RCC 7860 (cell line): Measurements from ENCODE around the gene RNU2-1.
"Not testable (repeated sequence)": the region's sequence is repeated elsewhere in the genome, so short reads cannot be mapped to it uniquely, and the experiment has no call there.

Experiments used
- DNase-seq: peaks from one replicate; pipeline ENCODE4 v3.0.0-alpha.2; 2015; ENCODE audit warnings: low spot score
- FAIRE-seq: peaks from 2 replicates; lab custom pipeline; 2012; peaks lifted over from hg19 to GRCh38; lab: Jason Lieb, UNC

Gene RNU2-1

DNA sequence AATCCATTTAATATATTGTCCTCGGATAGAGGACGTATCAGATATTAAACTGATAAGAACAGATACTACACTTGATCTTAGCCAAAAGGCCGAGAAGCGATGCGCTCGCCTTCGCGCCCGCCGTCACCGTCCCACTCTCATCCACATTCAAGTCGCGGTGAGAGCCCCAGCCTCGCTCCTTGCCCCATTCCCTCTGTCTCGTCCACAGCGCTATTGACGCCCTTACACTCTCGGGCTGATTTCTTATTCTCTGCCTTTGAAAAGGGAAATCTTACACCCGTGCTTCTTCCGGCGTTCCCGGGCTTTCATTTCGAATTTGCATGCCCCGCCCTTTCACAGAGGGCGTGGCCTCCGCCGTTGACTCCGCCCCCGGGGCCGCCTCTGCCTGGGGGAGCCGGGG, at the start of gene RNU2-1:
RNU2-1 (minus strand) TSS at position 101 of the 400 bp plus-strand sequence.
- not testable (repeated sequence) for FAIRE-seq, DNase-seq

DNA sequence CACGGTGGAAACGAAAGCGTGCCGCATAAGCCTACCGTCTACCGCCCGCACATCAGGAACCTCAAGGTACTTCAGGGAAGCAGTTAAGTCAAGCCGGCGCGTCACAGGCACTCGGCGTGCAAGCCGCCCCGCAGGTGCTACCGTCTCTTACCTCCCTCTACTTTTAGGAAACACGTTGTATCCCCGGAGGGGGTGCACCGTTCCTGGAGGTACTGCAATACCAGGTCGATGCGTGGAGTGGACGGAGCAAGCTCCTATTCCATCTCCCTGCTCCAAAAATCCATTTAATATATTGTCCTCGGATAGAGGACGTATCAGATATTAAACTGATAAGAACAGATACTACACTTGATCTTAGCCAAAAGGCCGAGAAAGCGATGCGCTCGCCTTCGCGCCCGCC, 39.1 kb upstream of the RNU2-1 start:
- not testable (repeated sequence) for DNase-seq, FAIRE-seq

DNA sequence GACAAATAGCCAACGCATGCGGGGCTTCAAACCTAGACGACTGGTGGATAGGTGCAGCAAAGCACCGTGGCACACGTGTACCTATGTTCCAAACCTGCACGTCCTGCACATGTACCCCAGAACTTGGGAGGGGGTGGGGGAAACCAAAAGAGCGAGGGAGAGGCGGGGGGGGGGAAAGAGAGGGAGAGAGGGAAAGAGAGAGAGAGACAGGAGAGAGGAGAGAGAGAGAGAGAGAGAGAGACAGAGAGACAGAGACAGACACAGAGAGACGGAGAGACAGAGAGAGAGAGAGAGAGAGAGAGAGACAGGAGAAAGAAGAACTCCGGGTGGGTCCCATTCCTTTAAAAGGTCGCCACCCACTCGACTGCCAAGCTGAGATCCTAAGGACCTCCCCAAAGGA, 38.7 kb upstream of the RNU2-1 start:
- DNase-seq, FAIRE-seq: not testable (repeated sequence)

DNA sequence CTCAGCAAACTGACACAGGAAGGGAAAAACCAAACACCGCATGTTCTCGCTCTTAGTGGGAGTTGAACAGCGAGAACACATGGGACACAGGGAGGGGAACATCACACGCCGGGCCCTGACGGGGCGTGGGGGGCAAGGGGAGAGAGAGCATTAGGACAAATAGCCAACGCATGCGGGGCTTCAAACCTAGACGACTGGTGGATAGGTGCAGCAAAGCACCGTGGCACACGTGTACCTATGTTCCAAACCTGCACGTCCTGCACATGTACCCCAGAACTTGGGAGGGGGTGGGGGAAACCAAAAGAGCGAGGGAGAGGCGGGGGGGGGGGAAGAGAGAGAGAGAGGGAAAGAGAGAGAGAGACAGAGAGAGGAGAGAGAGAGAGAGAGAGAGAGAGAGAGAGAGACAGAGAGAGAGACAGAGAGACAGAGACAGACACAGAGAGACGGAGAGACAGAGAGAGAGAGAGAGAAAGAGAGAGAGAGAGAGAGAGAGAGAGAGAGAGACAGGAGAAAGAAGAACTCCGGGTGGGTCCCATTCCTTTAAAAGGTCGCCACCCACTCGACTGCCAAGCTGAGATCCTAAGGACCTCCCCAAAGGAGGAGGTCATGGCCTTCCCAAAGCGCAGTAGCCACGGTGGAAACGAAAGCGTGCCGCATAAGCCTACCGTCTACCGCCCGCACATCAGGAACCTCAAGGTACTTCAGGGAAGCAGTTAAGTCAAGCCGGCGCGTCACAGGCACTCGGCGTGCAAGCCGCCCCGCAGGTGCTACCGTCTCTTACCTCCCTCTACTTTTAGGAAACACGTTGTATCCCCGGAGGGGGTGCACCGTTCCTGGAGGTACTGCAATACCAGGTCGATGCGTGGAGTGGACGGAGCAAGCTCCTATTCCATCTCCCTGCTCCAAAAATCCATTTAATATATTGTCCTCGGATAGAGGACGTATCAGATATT, 37.1 kb upstream of the RNU2-1 start:
- not testable (repeated sequence) for FAIRE-seq, DNase-seq

DNA sequence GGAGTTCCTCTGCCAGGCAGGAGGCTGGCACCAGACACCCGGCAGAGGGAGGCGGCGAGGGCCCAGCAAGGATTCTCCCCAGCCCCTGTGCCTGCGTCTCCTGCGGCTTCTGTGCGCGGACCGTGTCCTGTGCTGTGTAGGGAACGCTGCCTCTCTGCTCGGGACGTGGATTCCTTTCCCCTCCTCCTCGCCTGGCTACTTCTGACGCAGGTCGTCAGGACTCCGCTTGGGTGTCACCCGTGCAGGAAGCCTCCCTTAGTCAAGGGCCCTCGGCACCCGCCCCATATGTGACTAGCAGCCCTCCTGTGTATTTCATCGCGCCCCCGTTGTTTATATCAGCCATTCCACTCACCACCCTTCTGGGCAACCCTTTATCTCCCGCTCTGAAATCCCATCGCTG, 12.7 kb upstream of the RNU2-1 start:
- DNase-seq, FAIRE-seq: not testable (repeated sequence)

DNA sequence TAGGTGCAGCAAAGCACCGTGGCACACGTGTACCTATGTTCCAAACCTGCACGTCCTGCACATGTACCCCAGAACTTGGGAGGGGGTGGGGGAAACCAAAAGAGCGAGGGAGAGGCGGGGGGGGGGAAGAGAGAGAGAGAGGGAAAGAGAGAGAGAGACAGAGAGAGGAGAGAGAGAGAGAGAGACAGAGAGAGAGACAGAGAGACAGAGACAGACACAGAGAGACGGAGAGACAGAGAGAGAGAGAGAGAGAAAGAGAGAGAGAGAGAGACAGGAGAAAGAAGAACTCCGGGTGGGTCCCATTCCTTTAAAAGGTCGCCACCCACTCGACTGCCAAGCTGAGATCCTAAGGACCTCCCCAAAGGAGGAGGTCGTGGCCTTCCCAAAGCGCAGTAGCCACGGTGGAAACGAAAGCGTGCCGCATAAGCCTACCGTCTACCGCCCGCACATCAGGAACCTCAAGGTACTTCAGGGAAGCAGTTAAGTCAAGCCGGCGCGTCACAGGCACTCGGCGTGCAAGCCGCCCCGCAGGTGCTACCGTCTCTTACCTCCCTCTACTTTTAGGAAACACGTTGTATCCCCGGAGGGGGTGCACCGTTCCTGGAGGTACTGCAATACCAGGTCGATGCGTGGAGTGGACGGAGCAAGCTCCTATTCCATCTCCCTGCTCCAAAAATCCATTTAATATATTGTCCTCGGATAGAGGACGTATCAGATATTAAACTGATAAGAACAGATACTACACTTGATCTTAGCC, 7.0 kb upstream of the RNU2-1 start:
- FAIRE-seq, DNase-seq: not testable (repeated sequence)

DNA sequence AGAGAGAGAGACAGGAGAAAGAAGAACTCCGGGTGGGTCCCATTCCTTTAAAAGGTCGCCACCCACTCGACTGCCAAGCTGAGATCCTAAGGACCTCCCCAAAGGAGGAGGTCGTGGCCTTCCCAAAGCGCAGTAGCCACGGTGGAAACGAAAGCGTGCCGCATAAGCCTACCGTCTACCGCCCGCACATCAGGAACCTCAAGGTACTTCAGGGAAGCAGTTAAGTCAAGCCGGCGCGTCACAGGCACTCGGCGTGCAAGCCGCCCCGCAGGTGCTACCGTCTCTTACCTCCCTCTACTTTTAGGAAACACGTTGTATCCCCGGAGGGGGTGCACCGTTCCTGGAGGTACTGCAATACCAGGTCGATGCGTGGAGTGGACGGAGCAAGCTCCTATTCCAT, 5.8 kb upstream of the RNU2-1 start:
- FAIRE-seq, DNase-seq: not testable (repeated sequence)

DNA sequence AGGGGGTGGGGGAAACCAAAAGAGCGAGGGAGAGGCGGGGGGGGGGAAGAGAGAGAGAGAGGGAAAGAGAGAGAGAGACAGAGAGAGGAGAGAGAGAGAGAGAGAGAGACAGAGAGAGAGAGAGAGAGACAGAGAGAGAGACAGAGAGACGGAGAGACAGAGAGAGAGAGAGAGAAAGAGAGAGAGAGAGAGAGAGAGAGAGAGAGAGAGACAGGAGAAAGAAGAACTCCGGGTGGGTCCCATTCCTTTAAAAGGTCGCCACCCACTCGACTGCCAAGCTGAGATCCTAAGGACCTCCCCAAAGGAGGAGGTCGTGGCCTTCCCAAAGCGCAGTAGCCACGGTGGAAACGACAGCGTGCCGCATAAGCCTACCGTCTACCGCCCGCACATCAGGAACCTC, 514 bp downstream of the RNU2-1 start:
- DNase-seq, FAIRE-seq: not testable (repeated sequence)

DNA sequence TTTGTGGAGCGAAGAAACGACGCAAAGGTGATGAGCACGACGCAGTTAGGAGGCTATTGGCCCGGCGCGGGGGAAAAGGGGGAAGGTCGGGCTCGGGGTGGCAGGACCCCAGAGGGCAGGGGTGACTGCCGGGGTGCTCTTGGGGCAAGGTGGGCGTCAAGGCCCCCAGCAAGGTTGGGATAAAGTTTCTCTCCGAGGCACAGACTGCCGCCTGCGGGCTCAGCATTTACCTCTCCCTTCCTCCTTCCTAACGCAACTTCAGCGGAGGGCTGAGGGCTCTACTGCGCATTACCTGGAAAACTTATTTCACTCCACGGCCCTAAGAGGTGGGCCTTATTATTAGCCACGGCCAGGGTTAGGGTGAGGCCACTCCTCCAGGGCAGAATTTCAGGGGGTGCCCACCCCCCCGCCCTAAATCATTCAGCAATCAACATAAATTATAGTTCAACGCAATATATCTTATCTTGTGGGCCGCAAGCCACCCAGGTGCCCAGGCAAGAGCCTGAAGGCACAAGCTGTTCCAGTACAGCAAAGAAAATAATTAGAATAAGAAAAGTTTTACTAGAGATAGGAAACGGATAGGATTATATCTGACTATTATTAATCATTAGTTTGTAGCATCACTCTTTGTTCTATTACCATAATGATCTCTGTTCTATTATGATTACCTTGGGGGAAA, 1.6 kb downstream of the RNU2-1 start:
- peak; percentile 29 for DNase-seq
- FAIRE-seq: not testable (repeated sequence)

DNA sequence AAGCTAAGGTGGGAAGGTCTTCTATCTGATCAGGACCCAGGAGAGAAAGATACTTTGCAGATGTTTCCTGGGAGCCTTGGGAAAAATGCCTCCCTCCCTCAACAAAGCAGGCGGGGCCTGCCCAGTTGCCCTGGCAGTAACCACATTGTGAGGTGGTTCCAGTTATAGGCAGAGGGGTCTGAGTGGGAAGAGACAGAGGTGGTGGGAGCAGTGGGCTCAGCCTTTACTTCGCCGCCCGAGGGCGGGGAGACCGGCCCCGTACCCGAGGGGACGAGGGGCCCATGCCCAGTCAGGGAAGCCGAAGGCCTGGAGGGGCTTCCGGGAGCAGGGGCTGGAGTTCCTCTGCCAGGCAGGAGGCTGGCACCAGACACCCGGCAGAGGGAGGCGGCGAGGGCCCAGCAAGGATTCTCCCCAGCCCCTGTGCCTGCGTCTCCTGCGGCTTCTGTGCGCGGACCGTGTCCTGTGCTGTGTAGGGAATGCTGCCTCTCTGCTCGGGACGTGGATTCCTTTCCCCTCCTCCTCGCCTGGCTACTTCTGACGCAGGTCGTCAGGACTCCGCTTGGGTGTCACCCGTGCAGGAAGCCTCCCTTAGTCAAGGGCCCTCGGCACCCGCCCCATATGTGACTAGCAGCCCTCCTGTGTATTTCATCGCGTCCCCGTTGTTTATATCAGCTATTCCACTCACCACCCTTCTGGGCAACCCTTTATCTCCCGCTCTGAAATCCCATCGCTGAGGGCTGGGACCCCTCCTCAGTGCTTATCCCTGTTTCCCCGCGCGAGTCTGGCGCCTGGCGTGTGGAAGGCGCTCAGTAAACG, 2.4 kb downstream of the RNU2-1 start:
- DNase-seq, FAIRE-seq: not testable (repeated sequence)

DNA sequence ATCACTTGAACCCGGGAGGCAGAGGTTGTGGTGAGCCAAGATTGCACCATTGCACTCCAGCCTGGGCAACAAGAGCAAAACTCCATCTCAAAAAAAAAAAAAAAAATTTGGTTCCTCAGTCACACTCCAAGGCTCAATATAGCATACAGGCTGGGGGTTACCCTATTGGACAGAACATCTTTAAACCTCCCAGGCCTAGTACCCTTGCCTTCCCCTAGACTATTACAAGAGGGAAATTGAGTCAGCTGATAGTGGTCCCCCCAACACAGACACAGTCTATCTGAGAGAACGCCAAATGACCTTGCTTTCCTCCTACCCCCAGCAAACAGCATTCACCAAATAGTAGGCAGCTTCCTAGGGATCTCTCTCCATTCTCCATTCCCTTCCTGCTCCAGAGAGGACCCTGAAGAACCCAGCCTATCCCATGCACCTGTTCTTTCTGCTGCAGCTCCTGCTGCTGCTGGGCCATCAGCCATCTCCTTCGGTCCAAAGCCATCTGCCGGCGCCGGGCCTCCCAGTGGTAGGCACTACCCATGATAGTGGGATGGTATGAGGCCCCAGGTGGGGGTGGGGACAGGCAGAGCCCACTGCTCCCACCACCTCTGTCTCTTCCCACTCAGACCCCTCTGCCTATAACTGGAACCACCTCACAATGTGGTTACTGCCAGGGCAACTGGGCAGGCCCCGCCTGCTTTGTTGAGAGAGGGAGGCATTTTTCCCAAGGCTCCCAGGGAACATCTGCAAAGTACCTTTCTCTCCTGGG, 5.6 kb downstream of the RNU2-1 start, which contains the start of gene CCDC200:
CCDC200 (minus strand) TSS at position 604 of the 763 bp plus-strand sequence; CDS start at position 535, 69 bp downstream.
- DNase-seq, FAIRE-seq: not testable (repeated sequence)

DNA sequence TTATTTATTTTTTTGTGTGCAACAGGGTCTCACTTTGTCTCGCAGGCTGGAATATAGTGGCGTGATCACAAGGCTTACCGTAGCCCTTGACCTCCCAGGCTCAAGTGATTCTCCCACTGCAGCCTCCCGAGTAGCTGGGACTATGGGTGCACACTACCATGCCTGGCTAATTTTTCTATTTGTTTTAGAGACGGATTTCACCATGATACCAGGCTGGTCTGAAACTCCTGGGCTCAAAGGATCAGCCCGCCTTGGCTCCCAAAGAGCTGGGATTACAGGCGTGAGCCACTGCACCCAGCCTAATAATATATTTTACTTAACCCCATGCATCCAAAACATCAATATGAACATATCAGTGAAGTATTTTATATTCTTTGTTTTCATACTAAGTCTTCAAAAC, 7.4 kb downstream of the RNU2-1 start:
- no peak for FAIRE-seq
- no peak for DNase-seq

DNA sequence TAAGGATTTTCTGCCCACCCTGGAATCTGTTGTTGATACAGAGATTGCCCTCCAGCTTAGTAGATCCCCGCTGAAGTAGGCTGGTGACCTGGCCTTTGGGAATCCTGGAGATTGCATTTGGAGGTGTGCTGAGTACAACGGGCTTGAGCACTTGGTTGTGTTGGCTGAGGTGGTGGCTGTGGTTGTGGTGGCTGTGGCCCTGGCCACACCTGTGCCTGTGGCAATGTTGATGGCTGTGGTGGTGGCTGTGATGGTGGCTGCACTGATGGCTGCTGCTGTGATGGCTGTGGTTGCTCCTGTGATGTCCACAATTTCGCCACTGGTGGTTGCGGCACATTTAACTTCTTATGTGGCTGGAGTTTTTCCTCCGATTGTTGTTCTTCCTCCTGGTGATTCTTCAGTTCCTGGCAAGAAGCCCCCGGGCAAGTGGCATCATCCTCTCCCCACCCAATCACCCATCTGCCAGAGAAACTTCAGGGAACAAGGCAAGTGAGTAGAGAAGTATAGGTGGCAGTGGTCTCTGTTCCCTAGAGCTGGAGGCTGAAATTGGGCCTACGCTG, 9.6 kb downstream of the RNU2-1 start:
- FAIRE-seq: no peak
- DNase-seq: no peak

DNA sequence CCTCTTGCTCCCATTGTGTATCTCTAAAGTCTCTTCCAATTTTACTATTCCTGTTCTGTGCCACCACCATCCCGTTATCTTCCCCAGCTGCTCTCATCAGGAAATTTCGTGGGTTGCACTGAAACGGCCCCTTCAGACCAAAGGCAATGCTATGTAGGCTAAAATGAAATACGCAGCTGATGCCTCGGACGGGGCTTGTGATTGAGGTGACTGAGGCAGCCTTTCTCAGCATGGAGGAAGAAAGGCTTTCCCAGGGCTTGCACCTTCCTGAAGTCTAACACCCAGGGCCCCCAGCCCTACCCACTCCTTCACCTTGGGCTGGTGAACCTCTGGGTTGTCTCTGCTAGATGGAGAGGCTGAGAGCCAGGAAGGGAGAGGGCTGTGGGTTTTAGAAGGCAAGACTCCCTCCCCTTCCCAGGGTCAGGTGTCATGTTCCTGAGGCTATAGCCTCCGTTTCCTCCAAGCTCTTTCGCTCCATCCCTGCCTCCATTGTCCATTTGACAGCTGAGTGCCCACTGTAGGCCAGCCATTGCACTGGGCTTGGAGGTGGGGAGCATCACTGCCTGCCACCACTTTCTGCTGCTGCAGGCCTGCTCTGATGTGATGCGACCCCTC, 13.2 kb downstream of the RNU2-1 start:
- DNase-seq: no peak
- FAIRE-seq: no peak

DNA sequence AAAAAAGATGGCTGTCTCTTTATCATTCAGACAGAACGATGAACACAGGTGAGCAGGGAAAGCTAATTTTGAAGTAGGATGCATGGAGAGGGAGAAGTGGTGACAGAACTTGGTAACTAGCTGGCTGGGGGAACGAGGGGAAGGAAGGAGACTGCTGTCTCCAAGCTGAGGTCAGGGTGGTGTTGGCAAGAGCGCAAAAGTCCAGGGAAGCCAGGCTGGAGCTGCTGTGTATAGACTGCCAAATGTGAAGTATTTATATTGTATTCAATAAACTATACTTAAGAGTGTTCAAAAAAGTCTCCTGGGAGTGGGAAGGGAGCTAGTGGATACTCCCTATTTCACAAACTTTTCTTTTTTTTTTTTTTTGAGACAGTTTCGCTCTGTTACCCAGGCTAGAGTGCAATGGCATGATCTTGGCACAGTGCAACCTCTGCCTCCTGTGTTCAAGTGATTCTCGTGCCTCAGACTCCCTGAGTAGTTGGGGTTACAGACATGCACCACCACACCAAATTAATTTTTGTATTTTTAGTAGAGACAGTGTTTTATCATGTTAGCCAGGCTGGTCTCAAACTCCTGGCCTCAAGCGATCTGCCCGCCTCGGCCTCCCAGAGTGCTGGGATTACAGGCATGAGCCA, 13.9 kb downstream of the RNU2-1 start:
- FAIRE-seq (no peak), DNase-seq (no peak)

DNA sequence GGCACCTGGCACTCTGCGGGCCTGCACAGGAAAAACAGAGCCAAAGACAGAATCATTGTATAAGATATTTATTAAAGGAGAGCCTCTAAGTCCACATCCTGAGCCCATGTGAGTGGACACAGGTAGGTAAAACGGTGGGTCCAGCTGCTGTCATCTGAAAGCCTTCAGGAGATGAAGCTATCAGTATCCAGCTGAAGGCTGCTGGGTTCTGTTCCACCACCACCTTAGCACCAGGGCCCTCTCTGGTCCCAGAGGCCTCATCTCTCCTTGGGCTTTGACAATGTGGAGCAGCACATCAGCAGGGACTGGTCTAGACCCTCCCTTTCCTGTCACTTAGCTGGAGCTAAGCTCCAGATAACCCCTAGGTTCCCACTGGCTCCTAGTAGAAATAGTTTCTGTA, 14.8 kb downstream of the RNU2-1 start:
- no peak for FAIRE-seq
- no peak for DNase-seq

DNA sequence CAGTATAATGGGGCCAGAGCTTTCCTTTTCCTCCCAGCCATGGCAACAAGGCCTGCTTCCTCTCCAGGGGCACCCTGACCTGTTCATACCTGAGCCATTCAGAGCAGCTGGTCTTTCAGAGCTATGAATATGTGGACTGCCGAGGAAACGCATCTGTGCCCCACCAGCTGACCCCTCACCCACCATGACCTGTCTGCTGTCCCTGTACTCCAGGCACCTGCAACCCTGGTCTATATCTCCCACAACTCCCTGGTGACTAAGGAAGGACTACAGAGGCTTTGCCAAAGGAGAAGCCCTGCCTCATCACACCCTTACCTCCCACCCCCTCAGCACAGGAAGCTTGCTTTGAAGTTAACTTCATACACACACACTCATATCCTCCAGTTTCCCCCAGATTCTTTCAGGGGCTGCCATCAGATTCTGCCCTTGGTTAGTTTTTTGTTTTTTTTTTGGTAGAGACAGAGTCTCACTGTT, 16.1 kb downstream of the RNU2-1 start:
- DNase-seq (no peak), FAIRE-seq (no peak)
